IgD-negative memory B cell (primary cell): ENCODE measurements around the gene CCDC142. TPM values are rescaled to one million over a fixed set of nuclear protein-coding genes. Genes with fewer than 3 reads are reported as not detected.
"Not testable (repeated sequence)": the region's sequence is repeated elsewhere in the genome, so short reads cannot be mapped to it uniquely, and the experiment has no call there.

Experiments
- H3K27ac Mint-ChIP-seq, 3 donors: one replicate each; pipeline ENCODE4 v1.8.0; 2020 to 2022; ENCODE audit warnings: mild to moderate bottlenecking in 3 of 3, mixed read lengths in 3 of 3, moderate library complexity in 1 of 3
- H3K27me3 Mint-ChIP-seq: one replicate; pipeline ENCODE4 v1.8.0; 2021; ENCODE audit warnings: mixed read lengths
- H3K36me3 Mint-ChIP-seq: one replicate; pipeline ENCODE4 v1.8.0; 2020; ENCODE audit warnings: mild to moderate bottlenecking, mixed read lengths
- H3K4me1 Mint-ChIP-seq, 3 donors: one replicate each; pipeline ENCODE4 v1.8.0; 2020 to 2022; ENCODE audit warnings: mixed read lengths in 3 of 3, mild to moderate bottlenecking in 1 of 3
- H3K4me3 Mint-ChIP-seq, 4 donors: one replicate each; pipeline ENCODE4 v1.8.0; 2020 to 2022; ENCODE audit warnings: mild to moderate bottlenecking in 4 of 4, mixed read lengths in 4 of 4, moderate library complexity in 3 of 4
- H3K9me3 Mint-ChIP-seq, 3 donors: one replicate each; pipeline ENCODE4 v1.8.0; 2020 to 2021; ENCODE audit warnings: mixed read lengths in 3 of 3, mild to moderate bottlenecking in 1 of 3
- polyA plus RNA-seq: library from polyadenylated mRNA; unstranded; fragments of 300-500 nt; fragmentation: Illumina TruSeq; gene quantifications from one replicate; pipeline ENCODE4 v1.2.3, GENCODE V29; 2021

The CCDC142 gene
- polyA plus RNA-seq, 1 donor from 2014 or later: 9.2 TPM

DNA sequence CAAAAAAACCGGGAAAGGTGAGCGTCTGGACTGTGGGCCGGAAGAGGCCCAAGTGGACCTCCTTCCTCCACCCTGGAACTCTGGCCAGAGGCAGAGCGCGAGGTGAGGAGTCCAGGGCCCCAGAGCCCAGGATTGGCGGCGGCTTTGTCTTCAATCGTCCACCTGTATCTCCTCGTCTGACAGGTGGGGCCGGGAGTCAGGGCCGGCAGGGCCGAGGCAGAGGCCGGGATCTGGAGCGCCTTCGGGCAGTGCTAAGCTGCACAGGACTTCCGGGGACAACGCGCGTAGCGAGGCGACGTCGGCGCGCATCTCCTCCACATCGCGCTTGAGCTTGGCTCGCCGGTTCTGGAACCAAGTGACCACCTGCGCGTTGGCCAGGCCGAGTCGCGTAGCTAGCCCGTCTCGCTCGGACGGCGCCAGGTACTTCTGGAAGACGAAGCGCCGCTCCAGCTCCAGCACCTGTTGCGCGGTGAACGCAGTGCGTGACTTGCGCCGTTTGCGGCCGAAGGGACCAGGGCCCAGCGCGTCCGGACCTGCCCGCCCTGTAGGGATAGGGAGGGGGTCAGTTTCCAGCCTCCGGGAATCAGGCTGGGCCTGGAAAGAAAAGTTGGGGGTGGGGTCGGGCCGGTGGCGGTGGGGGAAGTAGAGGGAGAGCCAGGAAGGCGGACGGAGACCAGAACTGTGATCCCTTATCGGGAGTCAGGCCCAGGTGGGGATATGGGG is 15.1 kb upstream of the CCDC142 start:
- Mint-ChIP-seq H3K4me1 (peaks cover 12 to 17% (median 15%) of the 10 kb centered on the region in 3 donors), H3K27me3 (peaks cover 35% of the 10 kb centered on the region), H3K9me3 (no peaks in the 10 kb centered on the region), H3K27ac (peak overlapping the region in 2 of 3 donors; percentile 41 to 86), H3K4me3 (peak overlapping the region; percentile 67 to 94 (median 91)), H3K36me3 (no peaks in the 10 kb centered on the region)

DNA sequence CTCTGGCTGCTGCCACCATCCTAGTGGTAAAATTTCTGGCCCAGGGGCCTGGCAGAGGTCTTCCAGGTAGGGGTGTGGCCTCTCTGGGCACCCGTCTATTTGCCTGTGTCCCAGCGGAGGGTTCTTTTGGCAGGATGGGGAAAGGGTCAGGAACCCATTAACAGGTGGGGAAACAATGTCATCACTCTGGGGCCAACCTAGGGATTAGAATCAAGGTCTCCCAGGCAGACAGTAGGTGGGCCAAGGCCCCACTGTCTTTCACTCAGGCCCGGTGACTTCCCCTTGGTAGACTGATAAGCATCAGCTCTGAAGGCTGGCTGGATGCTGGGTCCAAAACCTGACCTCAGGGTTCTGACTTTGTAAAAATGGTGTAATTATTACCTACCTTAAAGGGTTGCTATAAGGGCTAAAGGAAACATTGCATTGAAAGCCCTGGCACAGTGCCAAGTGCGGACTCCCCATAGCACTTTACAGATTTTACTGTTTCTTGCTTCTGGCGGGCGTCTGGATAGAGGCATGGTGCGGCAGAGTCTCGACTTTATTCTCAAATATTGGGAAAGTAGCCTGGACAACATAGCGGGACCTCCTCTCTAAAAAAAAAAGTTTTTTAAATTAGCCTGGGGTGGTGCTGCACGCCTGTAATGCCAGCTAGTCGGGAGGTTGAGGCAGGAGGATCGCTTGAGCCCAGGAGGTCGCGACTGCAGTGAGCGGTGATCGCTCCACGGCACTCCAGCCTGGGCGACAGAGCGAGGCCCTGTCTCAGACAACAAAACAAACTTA is 14.4 kb upstream of the CCDC142 start:
- Mint-ChIP-seq H3K4me1 (peaks cover 10 to 17% (median 12%) of the 10 kb centered on the region in 3 donors), H3K27me3 (peaks cover 28% of the 10 kb centered on the region), H3K4me3 (peak overlapping the region in 3 of 4 donors; percentile 9 to 89 (median 48)), H3K27ac (no peak overlapping the region), H3K9me3 (no peaks in the 10 kb centered on the region), H3K36me3 (no peaks in the 10 kb centered on the region)

DNA sequence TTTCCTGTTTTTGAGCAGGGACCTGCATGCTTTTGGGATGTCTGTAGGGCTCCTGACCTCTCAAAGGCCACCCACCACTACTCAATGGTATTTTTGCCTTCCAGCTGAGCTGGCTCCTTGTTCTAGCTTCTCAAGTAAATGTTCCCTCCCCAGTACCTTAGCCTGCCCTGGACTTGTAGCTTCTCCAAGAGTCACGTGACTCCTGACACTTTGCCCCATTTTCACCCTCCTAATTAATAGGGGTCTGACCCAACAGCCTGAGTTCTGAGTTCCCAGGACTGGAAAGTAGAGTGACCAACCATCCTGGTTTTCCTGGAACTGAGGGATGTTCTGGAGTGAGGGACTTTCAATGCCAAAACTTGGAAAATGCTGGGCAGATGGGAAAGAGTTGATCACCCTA is 12.6 kb upstream of the CCDC142 start:
- H3K4me1 Mint-ChIP-seq: peaks cover 8 to 14% (median 12%) of the 10 kb centered on the region in 3 donors
- H3K36me3 Mint-ChIP-seq: peaks cover 4% of the 10 kb centered on the region
- no peak overlapping the region for H3K4me3 Mint-ChIP-seq
- peak overlapping the region in 1 of 3 donors; percentile 81 for H3K27ac Mint-ChIP-seq
- H3K9me3 Mint-ChIP-seq: no peaks in the 10 kb centered on the region
- H3K27me3 Mint-ChIP-seq: peaks cover 22% of the 10 kb centered on the region

DNA sequence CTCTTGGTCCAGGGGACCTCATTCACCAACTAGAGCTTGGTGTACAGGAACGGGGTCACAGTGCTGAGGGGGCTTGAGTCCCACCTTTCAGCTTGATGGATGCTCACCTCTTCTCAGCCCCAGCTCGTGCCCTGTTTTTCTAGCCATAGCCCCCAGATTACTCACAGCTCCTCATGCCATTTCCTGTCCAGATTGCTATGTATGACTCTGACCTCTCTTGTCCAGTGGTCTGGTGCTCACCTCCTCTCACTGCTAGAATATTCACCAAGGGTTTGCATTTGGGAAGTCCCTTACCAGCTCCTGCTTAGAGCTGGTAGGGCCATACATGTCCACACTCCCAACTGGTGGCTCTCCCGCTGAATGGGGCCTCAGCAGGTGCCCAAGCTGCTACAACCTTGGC is 10.7 kb upstream of the CCDC142 start:
- H3K27me3 Mint-ChIP-seq: peaks cover 9% of the 10 kb centered on the region
- peaks cover 3 to 6% (median 5%) of the 10 kb centered on the region in 3 donors for H3K4me1 Mint-ChIP-seq
- H3K36me3 Mint-ChIP-seq: peaks cover 8% of the 10 kb centered on the region
- H3K27ac Mint-ChIP-seq: no peak overlapping the region
- no peaks in the 10 kb centered on the region for H3K9me3 Mint-ChIP-seq
- H3K4me3 Mint-ChIP-seq: peak overlapping the region in 1 of 4 donors; percentile 20

DNA sequence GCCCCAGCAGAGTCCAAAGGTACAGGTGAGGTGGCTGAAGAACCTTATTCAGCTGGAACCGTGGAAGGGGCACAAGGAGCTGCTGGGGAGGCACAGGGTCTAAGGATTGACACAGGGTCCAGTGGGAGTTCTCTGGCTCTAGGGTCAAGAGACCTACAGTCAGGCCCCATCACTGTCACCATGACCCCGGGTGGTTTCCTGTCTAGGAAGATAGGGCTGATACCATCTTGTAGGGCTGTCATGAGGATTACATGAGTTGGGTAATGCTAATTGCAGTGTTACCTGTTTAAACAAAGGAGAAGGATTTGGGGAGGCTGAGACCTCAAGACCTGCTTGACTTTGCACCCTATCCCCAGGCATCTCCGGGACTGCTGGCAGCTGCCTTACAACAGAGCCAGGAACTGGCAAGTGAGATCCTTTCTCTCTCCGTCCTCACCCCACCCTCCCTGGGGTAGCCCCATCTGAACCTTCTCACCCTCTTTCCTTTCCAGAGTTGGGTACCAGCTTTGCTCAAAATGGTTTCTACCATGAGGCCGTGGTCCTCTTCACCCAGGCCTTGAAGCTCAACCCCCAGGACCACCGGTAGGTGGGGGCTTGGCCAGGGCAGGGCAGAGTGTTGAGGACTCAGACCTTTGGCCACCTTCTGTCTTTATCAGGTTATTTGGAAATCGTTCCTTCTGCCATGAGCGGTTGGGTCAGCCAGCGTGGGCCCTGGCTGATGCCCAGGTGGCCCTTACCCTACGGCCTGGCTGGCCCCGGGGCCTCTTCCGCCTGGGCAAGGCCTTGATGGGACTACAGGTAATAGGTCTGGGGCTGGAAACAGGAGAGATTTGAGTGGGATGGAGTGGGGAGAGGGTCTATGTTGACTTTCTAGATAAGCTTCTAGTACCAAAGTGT is 9.1 kb upstream of the CCDC142 start:
- H3K4me3 Mint-ChIP-seq: no peak overlapping the region
- H3K27ac Mint-ChIP-seq: peak overlapping the region in 1 of 3 donors; percentile 43
- no peaks in the 10 kb centered on the region for H3K27me3 Mint-ChIP-seq
- no peaks in the 10 kb centered on the region for H3K9me3 Mint-ChIP-seq
- H3K36me3 Mint-ChIP-seq: peaks cover 8% of the 10 kb centered on the region
- peaks cover 0 to 1% (median 0%) of the 10 kb centered on the region in 3 donors for H3K4me1 Mint-ChIP-seq

DNA sequence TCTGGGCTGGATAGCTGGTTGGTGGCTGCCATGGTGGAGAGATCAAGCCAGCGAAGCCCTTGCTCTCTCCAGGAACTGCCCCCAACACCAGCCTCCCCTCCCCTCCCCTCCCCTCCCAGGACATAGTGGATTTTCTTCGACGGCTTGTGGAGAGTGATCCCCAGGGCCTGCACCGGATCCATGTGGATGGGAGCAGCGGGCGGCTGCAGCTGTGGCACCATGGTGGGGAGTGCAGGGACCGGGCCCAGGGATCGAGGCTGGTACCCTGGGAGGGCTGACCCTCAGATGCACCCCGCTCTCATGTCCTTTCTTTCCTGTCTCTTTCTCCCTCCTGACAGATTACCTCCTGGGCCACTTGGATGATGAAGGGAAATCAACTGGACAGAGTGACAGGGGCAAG is 7.1 kb upstream of the CCDC142 start:
- Mint-ChIP-seq H3K27ac (no peak overlapping the region), H3K4me1 (peaks cover 0 to 5% (median 4%) of the 10 kb centered on the region in 3 donors), H3K9me3 (no peaks in the 10 kb centered on the region), H3K36me3 (peaks cover 10% of the 10 kb centered on the region), H3K4me3 (no peak overlapping the region), H3K27me3 (no peaks in the 10 kb centered on the region)

DNA sequence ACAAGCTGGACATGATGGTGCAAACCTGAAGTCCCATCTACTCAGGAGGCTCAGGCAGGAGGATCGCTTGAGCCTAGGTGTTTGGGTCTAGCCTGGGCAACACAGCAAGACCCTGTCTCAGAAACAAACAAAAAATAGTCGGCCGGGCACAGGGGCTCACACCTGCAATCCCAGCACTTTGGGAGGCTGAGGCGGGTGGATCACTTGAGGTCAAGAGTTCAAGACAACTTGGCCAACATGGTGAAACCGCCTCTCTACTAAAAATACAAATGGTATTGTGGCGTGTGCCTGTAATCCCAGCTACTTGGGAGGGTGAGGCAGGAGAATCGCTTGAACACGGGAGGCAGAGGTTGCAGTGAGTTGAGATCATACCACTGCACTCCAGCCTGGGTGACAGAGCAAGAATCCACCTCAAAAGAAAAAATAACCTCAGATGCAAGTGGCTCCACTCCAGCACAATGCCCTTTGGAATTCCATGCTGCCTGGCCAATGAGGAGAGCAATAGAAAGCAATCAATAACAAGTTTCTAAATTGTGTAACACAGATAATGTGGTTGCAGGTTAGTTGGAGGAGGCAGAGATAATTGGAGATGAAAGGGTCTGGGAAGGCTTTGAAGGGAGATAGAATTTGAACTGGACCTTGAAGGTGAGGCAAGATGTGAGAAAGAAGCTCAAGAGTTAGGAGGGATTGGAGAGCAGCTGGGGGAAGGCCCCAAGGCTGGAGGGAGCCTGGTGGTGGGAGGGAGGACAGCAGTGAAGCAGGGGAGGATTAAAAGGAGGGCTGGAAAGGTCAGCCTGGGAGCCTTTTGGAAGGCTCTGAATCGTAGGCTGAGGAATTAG is 6.1 kb upstream of the CCDC142 start:
- no peak overlapping the region for H3K27ac Mint-ChIP-seq
- H3K9me3 Mint-ChIP-seq: no peaks in the 10 kb centered on the region
- peaks cover 0 to 5% (median 4%) of the 10 kb centered on the region in 3 donors for H3K4me1 Mint-ChIP-seq
- no peaks in the 10 kb centered on the region for H3K27me3 Mint-ChIP-seq
- peaks cover 10% of the 10 kb centered on the region for H3K36me3 Mint-ChIP-seq
- no peak overlapping the region for H3K4me3 Mint-ChIP-seq

DNA sequence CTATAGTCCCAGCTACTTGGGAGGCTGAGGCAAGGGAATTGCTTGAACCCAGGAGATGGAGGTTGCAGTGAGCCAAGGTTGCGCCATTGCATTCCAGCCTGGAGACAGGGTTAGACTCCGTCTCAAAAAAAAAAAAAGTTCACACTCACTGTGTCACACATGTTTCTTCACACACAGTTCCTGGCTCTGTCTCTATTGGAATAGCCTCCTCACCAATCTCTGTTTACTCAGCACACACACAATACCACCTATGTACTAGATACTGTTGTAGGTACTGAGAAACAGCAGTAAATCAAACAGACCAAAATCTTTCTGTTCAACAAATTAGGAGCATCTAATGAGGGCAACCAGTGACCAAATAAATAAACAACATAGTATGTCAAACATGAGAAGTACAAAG is 3.3 kb upstream of the CCDC142 start:
- Mint-ChIP-seq H3K4me1 (peaks cover 8 to 15% (median 14%) of the 10 kb centered on the region in 3 donors), H3K27ac (no peak overlapping the region), H3K27me3 (no peaks in the 10 kb centered on the region), H3K9me3 (no peaks in the 10 kb centered on the region), H3K36me3 (peaks cover 9% of the 10 kb centered on the region), H3K4me3 (no peak overlapping the region)

DNA sequence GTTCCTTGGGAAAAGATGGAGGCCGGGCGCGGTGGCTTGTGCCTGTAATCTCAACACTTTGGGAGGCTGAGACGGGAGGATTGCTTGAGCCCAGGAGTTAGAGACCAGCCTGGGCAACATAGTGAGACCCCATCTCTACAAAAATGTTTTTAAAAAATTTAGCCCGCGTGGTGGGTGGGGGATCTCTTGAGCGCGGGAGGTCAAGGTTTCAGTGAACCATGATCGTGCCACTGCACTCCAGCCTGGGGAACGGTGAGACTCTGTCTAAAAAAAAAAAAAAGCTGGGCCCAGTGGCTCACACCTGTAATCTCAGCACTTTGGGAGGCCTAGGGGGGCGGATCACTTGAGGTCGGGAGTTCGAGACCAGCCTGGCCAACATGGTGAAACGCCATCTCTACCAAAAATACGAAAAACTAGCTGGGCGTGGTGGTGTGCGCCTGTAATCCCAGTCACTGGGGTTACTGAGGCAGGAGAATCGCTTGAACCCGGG is 922 bp upstream of the CCDC142 start:
- peak overlapping the region in 2 of 3 donors; percentile 66 to 97 for H3K27ac Mint-ChIP-seq
- H3K27me3 Mint-ChIP-seq, H3K9me3 Mint-ChIP-seq, H3K36me3 Mint-ChIP-seq: not testable (repeated sequence)
- peaks cover 12 to 22% (median 20%) of the 10 kb centered on the region in 3 donors for H3K4me1 Mint-ChIP-seq
- H3K4me3 Mint-ChIP-seq: peak overlapping the region; percentile 90 to 100 (median 100)

DNA sequence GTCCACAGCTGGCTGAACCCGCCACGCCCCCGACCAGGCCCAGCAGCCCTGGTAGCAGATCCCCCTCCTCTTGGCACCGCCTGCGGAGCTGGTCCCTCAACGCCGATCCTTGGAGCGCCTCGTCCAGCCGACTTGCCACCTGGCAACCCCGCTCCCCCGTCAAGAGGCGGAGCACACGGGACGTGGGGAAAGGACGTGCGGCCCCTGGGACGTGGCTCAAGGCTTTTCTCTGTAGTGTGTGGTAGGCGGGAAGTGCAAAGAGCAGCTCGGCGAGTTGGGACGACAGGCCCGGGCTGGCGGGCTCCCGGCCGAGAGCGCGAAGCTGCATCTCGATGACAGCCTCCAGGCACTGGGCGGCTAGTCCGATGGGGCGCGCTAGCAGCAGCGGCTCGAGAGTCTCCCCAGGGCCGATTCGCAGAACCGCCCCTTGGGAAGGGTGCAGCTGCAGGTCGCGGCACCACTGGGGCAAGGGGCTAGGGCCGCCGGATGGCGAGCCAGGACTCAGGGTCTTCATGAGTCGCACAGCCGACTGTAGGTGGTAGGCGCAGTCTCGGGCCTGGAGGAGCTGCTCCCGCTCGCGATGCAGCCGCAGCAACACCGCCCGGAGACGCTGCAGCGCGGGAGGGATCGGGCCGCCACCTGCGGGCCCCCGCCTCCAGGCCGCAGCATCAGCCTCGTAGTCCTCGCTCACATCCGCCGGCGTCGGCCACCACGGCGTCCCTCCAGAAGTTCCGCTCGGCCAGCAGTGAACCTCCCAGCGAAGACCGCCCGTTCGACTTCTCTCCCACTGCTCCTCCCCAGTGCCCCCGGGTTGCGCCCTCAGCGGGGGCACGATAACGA is 617 bp downstream of the CCDC142 start:
- H3K36me3 Mint-ChIP-seq: peaks cover 6% of the 10 kb centered on the region
- peak overlapping the region; percentile 90 to 100 (median 100) for H3K4me3 Mint-ChIP-seq
- H3K4me1 Mint-ChIP-seq: peaks cover 12 to 22% (median 20%) of the 10 kb centered on the region in 3 donors
- H3K9me3 Mint-ChIP-seq: no peaks in the 10 kb centered on the region
- H3K27ac Mint-ChIP-seq: peak overlapping the region; percentile 66 to 99 (median 97)
- no peaks in the 10 kb centered on the region for H3K27me3 Mint-ChIP-seq

DNA sequence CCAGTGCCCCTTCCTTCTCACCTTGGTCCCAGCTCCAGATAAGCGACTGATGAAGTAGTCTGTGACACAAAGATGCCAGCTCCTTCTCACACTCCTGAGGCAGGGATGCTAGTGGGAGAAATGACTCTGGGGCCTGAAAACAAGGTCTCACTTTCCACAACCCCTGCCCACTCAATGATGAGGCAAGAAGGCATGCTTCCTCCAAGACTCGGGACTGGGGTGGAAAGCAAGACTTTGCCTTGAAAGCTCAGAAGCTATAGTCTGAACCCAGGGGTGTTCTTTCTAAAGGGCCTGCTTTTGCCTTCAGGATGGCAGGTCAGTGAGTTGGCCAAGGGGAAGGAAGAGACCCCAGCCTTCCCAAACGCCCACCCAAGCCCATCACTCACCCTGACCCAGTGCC is 1.4 kb downstream of the CCDC142 start:
- Mint-ChIP-seq H3K36me3 (peaks cover 8% of the 10 kb centered on the region), H3K4me1 (peaks cover 12 to 20% (median 20%) of the 10 kb centered on the region in 3 donors), H3K4me3 (peak overlapping the region; percentile 83 to 100 (median 95)), H3K27me3 (no peaks in the 10 kb centered on the region), H3K27ac (no peak overlapping the region), H3K9me3 (no peaks in the 10 kb centered on the region)

DNA sequence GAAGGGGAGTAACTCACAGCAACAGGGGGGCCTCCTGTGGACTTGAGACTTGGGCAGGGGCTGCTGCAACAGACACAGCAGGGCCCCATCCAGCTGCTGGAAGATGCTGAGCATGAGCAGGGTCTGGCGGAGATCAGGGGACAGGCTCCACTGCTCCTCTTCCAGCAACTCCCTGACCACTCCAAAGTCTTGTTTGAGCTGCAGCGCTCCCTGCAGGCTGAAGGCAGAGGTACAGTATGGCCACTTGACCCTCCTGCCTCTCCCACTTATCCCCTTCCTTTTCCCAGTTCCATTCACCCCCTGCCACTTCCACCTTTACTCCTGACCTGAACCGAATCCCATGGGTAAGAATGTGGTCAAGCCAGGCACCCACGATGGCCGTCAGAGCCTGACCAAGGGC is 7.9 kb downstream of the CCDC142 start:
- Mint-ChIP-seq H3K4me1 (peaks cover 7 to 25% (median 11%) of the 10 kb centered on the region in 3 donors), H3K27me3 (no peaks in the 10 kb centered on the region), H3K9me3 (no peaks in the 10 kb centered on the region), H3K36me3 (peaks cover 6% of the 10 kb centered on the region), H3K4me3 (peak overlapping the region in 1 of 4 donors; percentile 57), H3K27ac (peak overlapping the region in 1 of 3 donors; percentile 26)

DNA sequence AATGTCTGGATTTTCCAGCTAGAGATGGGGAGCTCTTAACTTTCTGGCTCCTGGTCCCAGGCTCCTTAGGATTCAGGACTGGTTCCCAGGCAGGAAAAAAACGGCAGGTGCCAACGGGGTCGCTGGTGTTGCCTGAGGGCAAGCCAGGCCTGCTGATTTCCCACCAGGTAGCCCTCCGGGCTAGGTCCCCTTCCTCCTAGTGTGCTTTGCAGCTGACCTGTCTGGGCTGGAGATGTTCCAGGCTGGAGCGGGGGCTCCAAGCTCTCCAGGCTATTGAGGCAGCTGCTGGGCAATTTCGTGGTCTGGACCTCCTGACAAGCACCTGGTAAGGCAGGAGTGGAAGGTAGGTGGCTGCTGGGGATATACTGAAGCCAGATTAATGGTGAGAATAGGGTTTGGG is 8.3 kb downstream of the CCDC142 start:
- H3K27ac Mint-ChIP-seq: peak overlapping the region in 1 of 3 donors; percentile 26

More for the DNA sequence above, 8.3 kb downstream of the CCDC142 start:
- no peaks in the 10 kb centered on the region for H3K27me3 Mint-ChIP-seq
- peaks cover 9 to 25% (median 10%) of the 10 kb centered on the region in 3 donors for H3K4me1 Mint-ChIP-seq
- H3K36me3 Mint-ChIP-seq: peaks cover 6% of the 10 kb centered on the region
- peak overlapping the region in 1 of 4 donors; percentile 57 for H3K4me3 Mint-ChIP-seq
- no peaks in the 10 kb centered on the region for H3K9me3 Mint-ChIP-seq
